IPS-NIHi11 (cell line): Measurements from ENCODE around the gene FTL.
A peak's percentile ranks its signal among the peaks of the same experiment; 100 is the strongest.
"Not testable (repeated sequence)": the region's sequence is repeated elsewhere in the genome, so short reads cannot be mapped to it uniquely, and the experiment has no call there.

Experiments used
- DNase-seq: peaks from one replicate; pipeline ENCODE4 v3.0.0; 2012; ENCODE audit warnings: mixed read lengths, low spot score

FTL gene

DNA sequence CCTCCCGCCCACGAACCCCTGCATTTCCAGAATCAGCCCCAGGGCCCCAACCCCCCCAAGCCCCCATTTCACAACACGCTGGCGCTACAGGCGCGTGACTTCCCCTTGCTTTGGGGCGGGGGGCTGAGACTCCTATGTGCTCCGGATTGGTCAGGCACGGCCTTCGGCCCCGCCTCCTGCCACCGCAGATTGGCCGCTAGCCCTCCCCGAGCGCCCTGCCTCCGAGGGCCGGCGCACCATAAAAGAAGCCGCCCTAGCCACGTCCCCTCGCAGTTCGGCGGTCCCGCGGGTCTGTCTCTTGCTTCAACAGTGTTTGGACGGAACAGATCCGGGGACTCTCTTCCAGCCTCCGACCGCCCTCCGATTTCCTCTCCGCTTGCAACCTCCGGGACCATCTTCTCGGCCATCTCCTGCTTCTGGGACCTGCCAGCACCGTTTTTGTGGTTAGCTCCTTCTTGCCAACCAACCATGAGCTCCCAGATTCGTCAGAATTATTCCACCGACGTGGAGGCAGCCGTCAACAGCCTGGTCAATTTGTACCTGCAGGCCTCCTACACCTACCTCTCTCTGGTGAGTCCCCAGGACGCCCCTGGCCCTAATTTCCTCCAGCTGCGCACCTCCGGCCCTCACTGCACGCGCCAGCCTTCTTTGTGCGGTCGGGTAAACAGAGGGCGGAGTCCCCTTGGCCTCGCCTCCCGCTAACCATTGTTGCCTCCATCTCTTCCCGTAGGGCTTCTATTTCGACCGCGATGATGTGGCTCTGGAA, at the start of gene FTL:
Gene FTL, plus strand, starts transcription at position 270 of the 766 bp plus-strand sequence. Its CDS starts 199 bp downstream, at position 469.
- DNase-seq = peak; percentile 95

GRCh38 chr19:48915757-48916156, 49.4 kb upstream of the FTL start:
- no peak for DNase-seq

DNA sequence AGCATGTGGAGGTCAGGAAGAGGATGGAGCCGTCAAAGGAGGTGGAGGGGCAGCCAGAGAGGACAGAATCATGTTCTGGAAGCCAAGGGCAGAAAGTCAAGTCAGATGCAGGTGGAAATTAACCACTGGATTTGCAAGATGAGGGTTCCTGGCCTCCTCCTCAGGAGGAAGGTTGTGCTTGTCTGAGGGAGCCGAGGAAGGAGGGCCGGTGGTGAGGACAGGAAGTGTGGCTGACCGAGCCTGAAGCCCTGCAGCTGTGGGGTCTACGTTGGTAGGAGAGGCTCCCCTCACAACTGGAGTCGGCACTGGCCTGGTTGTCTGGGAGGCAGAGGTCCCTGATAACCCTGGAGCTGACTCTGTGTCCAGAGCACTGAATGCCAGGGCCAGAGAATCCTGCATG, 47.0 kb upstream of the FTL start:
- no peak for DNase-seq

DNA sequence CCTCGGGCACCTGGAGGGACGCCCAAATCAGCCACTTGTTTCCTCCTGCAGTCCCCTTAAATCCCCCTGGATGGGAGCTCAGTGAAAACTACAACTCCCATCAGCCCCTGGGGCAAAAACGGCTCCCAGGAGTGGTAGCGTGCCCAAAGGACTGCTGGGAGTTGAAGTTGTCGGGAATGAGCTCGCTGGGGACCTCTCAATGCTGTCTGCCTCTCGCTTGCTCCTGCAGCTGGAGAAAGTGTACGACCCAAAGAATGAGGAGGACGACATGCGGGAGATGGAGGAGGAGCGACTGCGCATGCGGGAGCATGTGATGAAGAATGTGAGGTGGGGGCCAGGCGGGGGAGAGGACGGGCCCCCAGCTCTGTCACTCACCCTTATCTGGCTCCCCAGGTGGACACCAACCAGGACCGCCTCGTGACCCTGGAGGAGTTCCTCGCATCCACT, 46.3 kb upstream of the FTL start:
- DNase-seq = peak; percentile 84

DNA sequence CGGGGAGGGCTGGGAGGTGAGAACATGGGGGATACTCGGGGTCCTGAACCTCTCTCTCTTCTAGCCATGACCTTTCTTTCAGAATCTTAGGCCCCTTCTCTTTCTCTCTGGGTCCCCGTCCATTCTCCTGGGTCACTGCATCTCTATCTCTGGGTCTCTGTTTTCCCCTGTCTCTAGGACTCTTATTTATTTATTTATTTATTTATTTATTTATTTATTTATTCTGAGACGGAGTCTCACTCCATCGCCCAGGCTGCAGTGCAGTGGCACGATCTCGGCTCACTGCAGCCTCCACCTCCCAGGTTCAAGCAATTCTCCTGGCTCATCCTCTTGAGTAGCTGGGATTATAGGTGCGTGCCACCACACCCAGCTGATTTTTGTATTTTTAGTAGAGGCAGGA, 45.8 kb upstream of the FTL start:
- not testable (repeated sequence) for DNase-seq

DNA sequence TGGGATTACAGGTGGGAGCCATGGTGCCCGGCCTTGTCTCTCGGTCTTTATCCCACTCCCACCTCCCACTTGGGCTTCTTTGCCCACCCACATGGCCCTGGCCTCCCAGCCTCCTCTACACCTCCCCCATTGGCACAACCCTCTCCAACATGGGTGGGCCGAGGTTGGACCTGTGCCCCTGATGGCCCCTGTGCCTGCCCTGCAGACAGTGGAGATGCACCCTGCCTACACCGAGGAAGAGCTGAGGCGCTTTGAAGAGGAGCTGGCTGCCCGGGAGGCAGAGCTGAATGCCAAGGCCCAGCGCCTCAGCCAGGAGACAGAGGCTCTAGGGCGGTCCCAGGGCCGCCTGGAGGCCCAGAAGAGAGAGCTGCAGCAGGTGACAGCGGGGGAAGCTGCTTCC, 44.2 kb upstream of the FTL start:
- DNase-seq = no peak

DNA sequence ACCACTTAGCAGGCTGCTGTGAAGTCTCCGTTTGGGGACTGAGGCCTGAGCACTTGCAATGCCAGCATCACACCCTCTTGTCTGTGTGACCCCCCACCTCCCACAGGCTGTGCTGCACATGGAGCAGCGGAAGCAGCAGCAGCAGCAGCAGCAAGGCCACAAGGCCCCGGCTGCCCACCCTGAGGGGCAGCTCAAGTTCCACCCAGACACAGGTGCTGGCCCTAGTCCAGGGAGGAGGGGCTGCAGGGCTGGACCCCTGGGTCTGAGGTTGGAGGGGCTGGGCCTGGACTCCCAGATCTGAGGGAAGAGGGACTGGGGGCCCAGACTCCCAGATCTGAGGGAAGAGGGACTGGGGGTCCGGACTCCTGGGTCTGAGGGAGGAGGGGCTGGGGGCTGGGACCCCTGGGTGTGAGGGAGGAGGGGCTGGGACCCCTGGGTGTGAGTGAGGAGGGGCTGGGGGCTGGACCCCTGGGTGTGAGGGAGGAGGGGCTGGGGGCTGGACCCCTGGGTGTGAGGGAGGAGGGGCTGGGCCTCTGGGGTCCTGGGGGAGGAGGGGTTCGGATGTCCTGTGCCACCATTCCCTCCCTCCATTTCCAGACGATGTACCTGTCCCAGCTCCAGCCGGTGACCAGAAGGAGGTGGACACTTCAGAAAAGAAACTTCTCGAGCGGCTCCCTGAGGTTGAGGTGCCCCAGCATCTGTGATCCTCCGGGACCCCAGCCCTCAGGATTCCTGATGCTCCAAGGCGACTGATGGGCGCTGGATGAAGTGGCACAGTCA, 43.2 kb upstream of the FTL start:
- DNase-seq = no peak

- no peak for DNase-seq
Observed at GRCh38 chr19:48922548-48923490, 42.3 kb upstream of the FTL start.

GRCh38 chr19:48925240-48925843, 39.8 kb upstream of the FTL start:
- DNase-seq = no peak

DNA sequence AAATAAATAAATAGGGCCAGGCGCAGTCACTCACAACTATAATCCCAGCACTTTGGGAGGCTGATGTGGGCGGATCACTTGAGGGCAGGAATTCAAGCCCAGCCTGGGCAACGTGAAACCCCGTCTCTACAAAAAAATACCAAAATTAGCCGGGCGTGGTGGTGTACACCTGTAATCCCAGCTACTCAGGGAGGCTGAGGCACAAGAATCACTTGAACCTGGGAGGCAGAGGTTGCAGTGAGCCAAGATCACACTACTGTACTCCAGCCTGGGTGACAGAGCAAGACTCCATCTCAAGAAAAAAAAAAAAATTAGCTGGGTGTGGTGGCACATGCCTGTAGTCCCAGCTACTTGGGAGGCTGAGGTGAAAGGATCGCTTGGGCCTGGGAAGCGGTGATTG, 39.2 kb upstream of the FTL start:
- DNase-seq = not testable (repeated sequence)

DNA sequence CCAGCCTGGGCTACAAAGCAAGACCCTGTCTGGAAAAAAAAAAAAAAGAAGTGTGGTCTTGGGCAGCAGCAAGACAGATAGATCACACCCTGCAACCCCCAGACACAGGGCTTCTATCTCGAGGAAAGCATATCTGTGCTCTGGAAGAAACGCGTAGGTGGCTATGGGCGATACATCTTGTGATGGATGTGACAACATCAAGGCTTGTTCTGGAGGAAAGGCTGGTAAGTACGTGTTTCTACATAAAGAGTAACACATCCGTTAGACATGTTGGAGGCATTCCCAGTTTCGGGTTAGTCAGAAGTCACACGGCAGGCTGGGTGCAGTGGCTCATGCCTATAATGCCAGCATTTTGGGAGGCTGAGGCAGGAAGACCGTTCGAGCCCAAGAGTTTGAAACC, 38.2 kb upstream of the FTL start:
- no peak for DNase-seq

DNA sequence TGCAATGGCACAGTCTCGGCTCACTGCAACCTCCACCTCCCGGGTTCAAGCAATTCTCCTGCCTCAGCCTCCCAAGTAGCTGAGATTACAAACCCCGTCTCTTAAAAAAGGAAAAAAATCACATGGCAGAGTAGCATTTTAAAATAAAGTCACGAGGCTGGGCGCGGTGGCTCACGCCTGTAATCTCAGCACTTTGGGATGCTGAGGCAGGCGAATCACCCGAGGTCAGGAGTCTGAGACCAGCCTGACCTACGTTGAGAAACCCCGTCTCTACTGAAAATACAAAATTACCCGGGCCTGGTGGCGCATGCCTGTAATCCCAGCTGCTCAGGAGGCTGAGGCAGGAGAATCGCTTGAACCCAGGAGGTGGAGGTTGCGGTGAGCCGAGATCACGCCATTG, 37.4 kb upstream of the FTL start:
- not testable (repeated sequence) for DNase-seq

- no peak for DNase-seq
Observed at GRCh38 chr19:48928164-48929025, 36.7 kb upstream of the FTL start.

- DNase-seq = peak; percentile 96
Observed at GRCh38 chr19:48933382-48933932, 31.7 kb upstream of the FTL start, which contains the start of gene DHDH. Gene DHDH, plus strand, starts transcription at chr19:48933699. Its CDS starts 23 bp downstream, at chr19:48933722.

DNA sequence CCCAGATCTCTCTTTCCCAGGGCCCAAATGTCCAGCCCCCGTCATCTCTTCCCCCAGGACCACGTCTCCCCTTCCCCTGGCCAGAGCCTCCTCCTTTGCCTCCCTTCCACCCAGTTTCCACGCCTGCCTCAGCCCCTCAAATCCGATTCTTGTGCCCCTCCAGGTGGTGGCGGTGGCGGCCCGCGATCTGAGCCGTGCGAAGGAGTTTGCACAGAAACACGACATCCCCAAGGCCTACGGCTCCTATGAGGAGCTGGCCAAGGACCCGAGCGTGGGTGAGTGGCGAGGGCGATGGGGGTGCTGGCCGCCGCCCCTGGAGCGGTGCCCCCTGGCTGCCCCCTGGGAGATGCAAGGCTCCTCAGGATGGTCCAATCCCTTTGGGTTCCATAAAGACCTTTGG, 30.3 kb upstream of the FTL start:
- DNase-seq = no peak

DNA sequence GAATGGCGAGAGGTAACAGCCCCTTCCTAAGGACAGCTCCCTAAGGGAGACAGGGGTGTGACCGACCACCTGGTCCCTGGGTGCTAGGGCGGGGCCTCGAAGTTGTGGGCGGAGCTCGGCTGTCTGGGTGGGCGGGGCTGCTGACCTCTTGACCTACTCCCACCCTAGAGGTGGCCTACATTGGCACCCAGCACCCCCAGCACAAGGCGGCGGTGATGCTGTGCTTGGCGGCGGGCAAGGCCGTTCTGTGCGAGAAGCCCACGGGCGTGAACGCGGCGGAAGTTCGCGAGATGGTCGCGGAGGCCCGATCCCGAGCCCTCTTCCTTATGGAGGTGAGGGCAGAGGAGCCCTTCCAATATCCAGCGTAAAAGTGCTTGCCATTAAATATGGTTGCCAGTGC, 29.2 kb upstream of the FTL start:
- no peak for DNase-seq

DNA sequence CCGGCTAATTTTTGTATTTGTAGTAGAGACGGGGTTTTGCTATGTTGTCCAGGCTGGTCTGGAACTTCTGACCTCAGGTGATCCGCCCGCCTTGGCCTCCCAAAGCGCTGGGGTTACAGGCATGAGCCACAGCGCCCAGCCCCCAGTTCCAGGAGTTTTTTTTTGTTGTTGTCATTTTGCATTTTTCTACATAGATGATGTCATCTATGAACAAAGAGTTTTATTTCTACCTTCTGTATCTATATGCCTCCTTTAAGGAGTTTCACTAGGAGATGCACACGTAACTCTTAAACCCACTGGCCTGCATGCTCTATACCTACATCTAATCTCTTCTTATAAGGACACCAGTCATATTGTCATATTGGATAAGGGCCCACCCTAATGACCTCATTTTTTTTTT, 26.9 kb upstream of the FTL start:
- no peak for DNase-seq

GRCh38 chr19:48940902-48941301, 24.2 kb upstream of the FTL start:
- no peak for DNase-seq

- DNase-seq = no peak
Observed at GRCh38 chr19:48943081-48943480, 22.0 kb upstream of the FTL start.

DNA sequence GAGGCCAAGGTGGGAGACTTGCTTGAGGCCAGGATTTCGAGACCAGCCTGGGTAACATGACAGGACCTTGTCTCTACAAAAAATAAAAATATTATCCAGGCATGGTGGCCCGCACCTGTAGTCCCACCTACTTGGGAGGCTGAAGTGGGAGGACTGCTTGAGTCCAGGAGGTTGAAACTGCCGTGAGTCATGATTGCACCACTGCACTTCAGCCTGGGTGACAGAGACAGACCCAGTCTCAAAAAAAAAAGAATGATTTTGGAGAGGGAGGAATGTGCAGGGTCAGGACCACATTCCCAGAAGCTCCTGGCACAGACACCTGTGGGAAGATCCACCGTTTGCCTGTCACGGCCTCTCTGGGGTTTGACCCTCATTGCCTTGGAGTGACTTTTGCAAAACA, 19.7 kb upstream of the FTL start:
- no peak for DNase-seq
